Measurements from ENCODE around the gene TMED6. TPM values are rescaled to one million over a fixed set of nuclear protein-coding genes. Genes with fewer than 3 reads are reported as not detected.

Gene TMED6
- polyA plus RNA-seq, 3 donors, result 0.29 TPM; not detected in 2

GRCh38 chr16:69386596-69386995 lies 35.0 kb upstream of the TMED6 start:
- H3K9me3 Mint-ChIP-seq, result peaks cover 0 to 3% (median 0%) of the 10 kb centered on the region in 7 donors
- H3K27me3 Mint-ChIP-seq (ENCODE audit: low read depth in 3 of 3), result peaks cover 0 to 1% (median 1%) of the 10 kb centered on the region in 3 donors
- intact Hi-C loops (cut with micrococcal nuclease), result loop anchor here in 1 of 2 donors (5.0 kb wide), 2 partner anchors 36 to 49 kb away; partner anchors contain the start of genes COG8, CYB5B and NIP7

GRCh38 chr16:69384974-69385373 lies 33.4 kb upstream of the TMED6 start:
- Histone ChIP-seq H3K9ac (ENCODE audit: insufficient read depth, low read length, poor library complexity, severe bottlenecking) (peak overlapping the region; percentile 90), H2AFZ (ENCODE audit: insufficient read depth, low read depth, low read length, poor library complexity, severe bottlenecking) (peak overlapping the region; percentile 79), H3K4me2 (replicated peaks; ENCODE audit: extremely low read depth, low read length, poor library complexity, severe bottlenecking) (peak overlapping the region; percentile 73), H3K9me3 (replicated peaks in 1 of 2; ENCODE audit: control insufficient read depth in 1 of 2, insufficient read depth in 1 of 2, low read length in 2 of 2) (no peaks in the 10 kb centered on the region), H3K27me3 (ENCODE audit: control insufficient read depth in 2 of 2, insufficient read depth in 2 of 2, low read length in 2 of 2) (no peaks in the 10 kb centered on the region), H3K36me3 (replicated peaks in 1 of 2; ENCODE audit: control insufficient read depth in 1 of 2, insufficient read depth in 2 of 2, low read length in 2 of 2) (peaks cover 12 to 44% of the 10 kb centered on the region in 2 donors), H3K79me2 (ENCODE audit: insufficient read depth, low read length) (peaks cover 56% of the 10 kb centered on the region), H4K20me1 (ENCODE audit: insufficient read depth, low read length) (peaks cover 11% of the 10 kb centered on the region), H3K4me1 (ENCODE audit: control insufficient read depth in 1 of 2, insufficient read depth in 2 of 2, low read length in 2 of 2) (peaks cover 19 to 30% of the 10 kb centered on the region in 2 donors), H3K27ac (ENCODE audit: low read depth in 1 of 2, low read length in 2 of 2) (peak overlapping the region; percentile 69 to 88), H3K4me3 (replicated peaks in 1 of 3; ENCODE audit: low read depth in 2 of 3, low read length in 3 of 3) (peak overlapping the region; percentile 48 to 86 (median 65))
- H3K4me1 Mint-ChIP-seq, result peaks cover 24% of the 10 kb centered on the region
- peaks cover 0 to 3% (median 0%) of the 10 kb centered on the region in 7 donors for H3K9me3 Mint-ChIP-seq
- DNase-seq, result no peak
- peaks cover 0 to 1% (median 1%) of the 10 kb centered on the region in 3 donors for H3K27me3 Mint-ChIP-seq (ENCODE audit: low read depth in 3 of 3)
- H3K4me3 Mint-ChIP-seq, result peak overlapping the region; percentile 81 to 86
- H3K27ac Mint-ChIP-seq, result peak overlapping the region; percentile 75 to 93 (median 91)
- 0% methylated on average over 2 of the region's 6 CpGs for WGBS (ENCODE audit: insufficient coverage)
- H3K36me3 Mint-ChIP-seq, result peaks cover 26 to 34% of the 10 kb centered on the region in 2 donors
- intact Hi-C loops (cut with micrococcal nuclease), result loop anchor here (5.0 kb wide), 2 partner anchors 37 to 48 kb away; partner anchors contain the start of genes COG8 (in 2 of the 2), NIP7 (in 2 of the 2) and CYB5B (in 1 of the 2)
- TF ChIP-seq CTCF (IDR thresholded peaks at IDR 0.05), result no peak

More at GRCh38 chr16:69386596-69386995, 35.0 kb upstream of the TMED6 start:
- no peak overlapping the region for H3K4me3 ChIP-seq (replicated peaks in 1 of 3; ENCODE audit: low read depth in 2 of 3, low read length in 3 of 3)
- no peaks in the 10 kb centered on the region for H3K9me3 ChIP-seq (replicated peaks in 1 of 2; ENCODE audit: control insufficient read depth in 1 of 2, insufficient read depth in 1 of 2, low read length in 2 of 2)
- WGBS (ENCODE audit: insufficient coverage), result no CpG with 5 or more reads among the region's 1 CpG
- H4K20me1 ChIP-seq (ENCODE audit: insufficient read depth, low read length), result no peaks in the 10 kb centered on the region
- H3K27me3 ChIP-seq (ENCODE audit: control insufficient read depth in 2 of 2, insufficient read depth in 2 of 2, low read length in 2 of 2), result no peaks in the 10 kb centered on the region
- no peak for DNase-seq
- H3K4me2 ChIP-seq (replicated peaks; ENCODE audit: extremely low read depth, low read length, poor library complexity, severe bottlenecking), result no peak overlapping the region
- H3K4me1 ChIP-seq (ENCODE audit: control insufficient read depth in 1 of 2, insufficient read depth in 2 of 2, low read length in 2 of 2), result peaks cover 15 to 21% of the 10 kb centered on the region in 2 donors
- peaks cover 42% of the 10 kb centered on the region for H3K79me2 ChIP-seq (ENCODE audit: insufficient read depth, low read length)
- Mint-ChIP-seq H3K36me3 (peaks cover 23% of the 10 kb centered on the region in 2 donors), H3K4me1 (peaks cover 19% of the 10 kb centered on the region), H3K27ac (peak overlapping the region in 1 of 7 donors; percentile 82), H3K4me3 (no peak overlapping the region)
- peaks cover 10 to 28% of the 10 kb centered on the region in 2 donors for H3K36me3 ChIP-seq (replicated peaks in 1 of 2; ENCODE audit: control insufficient read depth in 1 of 2, insufficient read depth in 2 of 2, low read length in 2 of 2)
- no peak for TF ChIP-seq CTCF (IDR thresholded peaks at IDR 0.05)
- H3K27ac ChIP-seq (ENCODE audit: low read depth in 1 of 2, low read length in 2 of 2), result no peak overlapping the region
- H3K9ac ChIP-seq (ENCODE audit: insufficient read depth, low read length, poor library complexity, severe bottlenecking), result no peak overlapping the region
- peak overlapping the region; percentile 51 for H2AFZ ChIP-seq (ENCODE audit: insufficient read depth, low read depth, low read length, poor library complexity, severe bottlenecking)
